Activated T-cell treated with anti-CD3 and anti-CD28 coated beads, Interleukin-2, amount 50 U/mL, for 72 hours (primary cell): Measurements from ENCODE around the gene ZYG11B. TPM values are rescaled to one million over a fixed set of nuclear protein-coding genes. Genes with fewer than 3 reads are reported as not detected.
A peak's percentile ranks its signal among the peaks of the same experiment; 100 is the strongest.
"Not testable (repeated sequence)": the region's sequence is repeated elsewhere in the genome, so short reads cannot be mapped to it uniquely, and the experiment has no call there.

Experiments used
- ATAC-seq, 2 donors: fragments of 150-1000 bp; cut with Tn5 transposase; replicated peaks in 1 of 2; 2 replicates each; pipeline ENCODE4 v1.10.0; 2021; ENCODE audit warnings: moderate library complexity in 2 of 2, mild to moderate bottlenecking in 1 of 2
- DNase-seq, 2 donors: peaks; one replicate each; pipeline ENCODE4 v3.0.0; 2021 to 2022; ENCODE audit warnings: mixed read lengths in 1 of 2
- H3K27ac Mint-ChIP-seq: one replicate; pipeline ENCODE4 v1.8.0; 2022; ENCODE audit warnings: mild to moderate bottlenecking, moderate library complexity, mixed read lengths
- H3K27me3 Mint-ChIP-seq: one replicate; pipeline ENCODE4 v1.8.0; 2022; ENCODE audit warnings: low read depth, mixed read lengths
- H3K36me3 Mint-ChIP-seq, 2 donors: one replicate each; pipeline ENCODE4 v1.8.0; 2022; ENCODE audit warnings: mixed read lengths in 2 of 2, mild to moderate bottlenecking in 1 of 2; ENCODE audit not compliant: insufficient read depth in 2 of 2
- H3K4me1 Mint-ChIP-seq: one replicate; pipeline ENCODE4 v1.8.0; 2022; ENCODE audit warnings: low read depth, mixed read lengths
- H3K4me3 Mint-ChIP-seq, 2 donors: one replicate each; pipeline ENCODE4 v1.8.0; 2022; ENCODE audit warnings: mild to moderate bottlenecking in 2 of 2, mixed read lengths in 2 of 2, moderate library complexity in 2 of 2
- H3K9me3 Mint-ChIP-seq, 2 donors: one replicate each; pipeline ENCODE4 v1.8.0; 2022; ENCODE audit warnings: mixed read lengths in 2 of 2
- total RNA-seq, 2 donors: library from RNA; stranded (reverse); gene quantifications; one replicate each; pipeline ENCODE4 v1.2.3, GENCODE V29; 2022

Gene ZYG11B
- total RNA-seq, 2 donors from 2014 or later: 13.4 to 13.9 TPM

- Mint-ChIP-seq H3K4me3 (no peak overlapping the region), H3K27me3 (no peaks in the 10 kb centered on the region), H3K4me1 (no peaks in the 10 kb centered on the region), H3K36me3 (peaks cover 0 to 3% of the 10 kb centered on the region in 2 donors), H3K27ac (no peak overlapping the region), H3K9me3 (no peaks in the 10 kb centered on the region)
- DNase-seq (no peak), ATAC-seq (no peak)
These were observed 69.2 kb downstream of the ZYG11B start for GRCh38 chr1:52795464-52795863.

DNA sequence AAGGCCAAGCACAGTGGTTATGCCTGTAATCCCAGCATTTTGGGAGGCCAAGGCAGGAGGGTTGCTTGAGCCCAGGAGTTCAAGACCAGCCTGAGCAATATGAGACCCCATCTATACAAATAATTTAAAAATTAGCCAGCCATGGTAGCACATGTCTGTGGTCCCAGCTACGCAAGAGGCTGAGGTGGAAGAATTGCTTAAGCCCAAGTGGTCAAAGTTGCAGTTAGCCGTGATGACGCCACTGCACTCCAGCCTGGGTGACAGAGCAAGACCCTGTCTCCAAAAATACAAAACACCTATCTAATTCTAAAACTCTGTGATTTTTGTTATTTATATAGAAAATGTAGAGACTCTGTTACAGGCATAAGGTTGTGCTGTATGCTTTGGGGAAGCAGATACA, 72.1 kb downstream of the ZYG11B start:
- Mint-ChIP-seq H3K4me1 (no peaks in the 10 kb centered on the region), H3K4me3 (no peak overlapping the region), H3K27me3 (no peaks in the 10 kb centered on the region), H3K9me3 (no peaks in the 10 kb centered on the region), H3K27ac (no peak overlapping the region), H3K36me3 (peaks cover 0 to 6% of the 10 kb centered on the region in 2 donors)
- ATAC-seq (no peak), DNase-seq (no peak)

GRCh38 chr1:52801011-52801410, 74.8 kb downstream of the ZYG11B start:
- no peaks in the 10 kb centered on the region for H3K27me3 Mint-ChIP-seq
- H3K27ac Mint-ChIP-seq: no peak overlapping the region
- peaks cover 0 to 4% of the 10 kb centered on the region in 2 donors for H3K36me3 Mint-ChIP-seq
- H3K4me3 Mint-ChIP-seq: no peak overlapping the region
- H3K9me3 Mint-ChIP-seq: no peaks in the 10 kb centered on the region
- H3K4me1 Mint-ChIP-seq: no peaks in the 10 kb centered on the region
- no peak for DNase-seq
- ATAC-seq: no peak

GRCh38 chr1:52804083-52804482, 77.8 kb downstream of the ZYG11B start:
- not testable (repeated sequence) for H3K4me1 Mint-ChIP-seq, H3K36me3 Mint-ChIP-seq, H3K9me3 Mint-ChIP-seq, H3K4me3 Mint-ChIP-seq, H3K27me3 Mint-ChIP-seq, H3K27ac Mint-ChIP-seq, ATAC-seq, DNase-seq

- Mint-ChIP-seq H3K4me1 (no peaks in the 10 kb centered on the region), H3K9me3 (no peaks in the 10 kb centered on the region), H3K27ac (no peak overlapping the region), H3K4me3 (no peak overlapping the region), H3K27me3 (no peaks in the 10 kb centered on the region), H3K36me3 (peaks cover 2 to 4% of the 10 kb centered on the region in 2 donors)
- ATAC-seq (no peak), DNase-seq (no peak)
These were observed 88.2 kb downstream of the ZYG11B start for GRCh38 chr1:52814465-52814864.

- not testable (repeated sequence) for H3K4me3 Mint-ChIP-seq, H3K36me3 Mint-ChIP-seq, H3K9me3 Mint-ChIP-seq, H3K4me1 Mint-ChIP-seq, ATAC-seq, H3K27ac Mint-ChIP-seq, DNase-seq, H3K27me3 Mint-ChIP-seq
These were observed 94.6 kb downstream of the ZYG11B start for GRCh38 chr1:52820830-52821229.

DNA sequence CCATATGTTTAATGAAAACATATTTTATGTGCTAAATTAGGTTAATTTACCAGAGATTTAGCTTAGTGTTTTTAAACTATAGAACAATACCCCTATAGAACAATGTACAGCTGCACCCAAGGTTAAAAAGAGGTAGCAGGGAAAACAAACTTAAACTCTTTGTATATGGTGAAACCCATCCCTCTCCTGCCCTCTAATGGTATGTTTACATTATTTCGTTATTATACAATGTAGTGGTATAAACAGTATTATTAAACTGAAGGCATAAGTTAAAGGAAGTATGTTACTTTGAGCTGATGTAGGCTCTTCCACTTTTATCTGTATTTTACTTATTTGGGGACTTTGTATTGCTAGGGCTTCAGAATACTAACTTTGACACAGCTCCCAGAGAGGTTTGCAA, 99.6 kb downstream of the ZYG11B start:
- no peak for ATAC-seq
- Mint-ChIP-seq H3K36me3 (no peaks in the 10 kb centered on the region), H3K9me3 (no peaks in the 10 kb centered on the region), H3K27ac (no peak overlapping the region), H3K4me3 (no peak overlapping the region), H3K4me1 (no peaks in the 10 kb centered on the region), H3K27me3 (no peaks in the 10 kb centered on the region)
- no peak for DNase-seq

DNA sequence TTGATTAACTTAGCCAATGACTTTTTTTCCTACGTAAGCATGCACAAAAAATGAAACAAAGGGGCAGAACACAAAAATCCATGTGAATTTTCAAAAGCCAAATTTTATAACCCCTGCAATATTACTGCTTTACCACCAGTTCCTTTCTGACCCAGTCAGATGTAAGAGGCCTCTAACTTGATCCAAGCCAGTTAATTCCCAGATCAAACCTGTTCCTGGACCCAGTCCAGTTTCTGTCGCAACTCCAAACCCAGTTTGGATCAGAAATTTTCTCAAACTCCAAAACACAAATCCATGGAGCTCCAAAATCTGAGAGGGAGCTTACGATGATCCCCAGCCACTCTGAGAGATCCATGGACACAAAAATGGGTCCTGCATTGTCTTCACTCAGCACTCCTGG, 108.5 kb downstream of the ZYG11B start:
- Mint-ChIP-seq H3K36me3 (no peaks in the 10 kb centered on the region), H3K4me3 (no peak overlapping the region), H3K27ac (no peak overlapping the region), H3K27me3 (peaks cover 11% of the 10 kb centered on the region), H3K9me3 (no peaks in the 10 kb centered on the region), H3K4me1 (no peaks in the 10 kb centered on the region)
- ATAC-seq: no peak
- no peak for DNase-seq

DNA sequence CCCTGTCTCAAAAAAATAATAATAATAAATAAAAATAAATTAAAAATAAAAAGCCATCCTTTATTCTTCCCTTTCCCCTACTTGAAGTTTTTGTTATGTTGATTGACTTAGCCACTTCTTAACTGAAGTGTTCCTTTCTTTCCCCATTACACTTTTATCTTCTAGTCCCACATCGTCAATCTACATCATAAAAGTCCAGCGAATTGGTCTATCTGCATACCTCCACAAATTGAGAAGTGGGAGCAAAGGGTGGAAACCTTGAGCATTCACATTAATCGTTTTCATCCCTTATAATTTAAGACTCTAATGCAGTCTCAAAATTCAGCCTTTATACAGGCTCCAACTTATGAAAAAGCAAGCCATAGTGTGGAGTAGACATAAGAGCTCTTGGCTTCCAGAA, 109.8 kb downstream of the ZYG11B start:
- Mint-ChIP-seq H3K9me3 (no peaks in the 10 kb centered on the region), H3K36me3 (no peaks in the 10 kb centered on the region), H3K27ac (no peak overlapping the region), H3K27me3 (peaks cover 13% of the 10 kb centered on the region), H3K4me1 (no peaks in the 10 kb centered on the region), H3K4me3 (no peak overlapping the region)
- no peak for DNase-seq
- ATAC-seq: no peak

DNA sequence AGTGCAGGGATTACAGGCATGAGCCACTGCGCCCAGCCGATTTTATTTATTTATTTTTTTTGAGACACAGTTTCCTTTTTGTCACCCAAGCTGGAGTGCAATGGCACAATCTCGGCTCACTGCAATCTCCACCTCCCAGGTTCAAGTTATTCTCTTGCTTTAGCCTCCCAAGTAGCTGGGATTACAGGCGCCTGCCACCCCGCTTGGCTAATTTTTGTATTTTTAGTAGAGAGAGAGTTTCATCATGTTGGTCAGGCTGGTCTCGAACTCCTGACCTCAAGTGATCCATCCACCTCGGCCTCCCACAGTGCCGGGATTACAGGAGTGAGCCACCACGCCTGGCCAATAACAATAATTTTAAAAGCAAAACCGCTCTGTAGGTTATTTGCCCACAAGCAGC, 112.9 kb downstream of the ZYG11B start:
- DNase-seq, H3K27ac Mint-ChIP-seq, H3K36me3 Mint-ChIP-seq, H3K4me3 Mint-ChIP-seq, H3K4me1 Mint-ChIP-seq, ATAC-seq, H3K9me3 Mint-ChIP-seq: not testable (repeated sequence)
- peaks cover 26% of the 10 kb centered on the region for H3K27me3 Mint-ChIP-seq

GRCh38 chr1:52842643-52843310, 116.5 kb downstream of the ZYG11B start, which contains the start of gene ZYG11A:
TSS of gene ZYG11A (plus strand) at chr1:52842760. CDS start at chr1:52842884, 124 bp downstream.
- ATAC-seq (peak; percentile 98 to 99), DNase-seq (peak; percentile 88 to 91)
- Mint-ChIP-seq H3K9me3 (no peaks in the 10 kb centered on the region), H3K4me1 (peaks cover 7% of the 10 kb centered on the region), H3K27ac (no peak within 1 kb of the TSS), H3K4me3 (peak within 1 kb of the TSS; percentile 79 to 86), H3K27me3 (peaks cover 24% of the 10 kb centered on the region), H3K36me3 (peaks cover 0 to 3% of the 10 kb centered on the region in 2 donors)

DNA sequence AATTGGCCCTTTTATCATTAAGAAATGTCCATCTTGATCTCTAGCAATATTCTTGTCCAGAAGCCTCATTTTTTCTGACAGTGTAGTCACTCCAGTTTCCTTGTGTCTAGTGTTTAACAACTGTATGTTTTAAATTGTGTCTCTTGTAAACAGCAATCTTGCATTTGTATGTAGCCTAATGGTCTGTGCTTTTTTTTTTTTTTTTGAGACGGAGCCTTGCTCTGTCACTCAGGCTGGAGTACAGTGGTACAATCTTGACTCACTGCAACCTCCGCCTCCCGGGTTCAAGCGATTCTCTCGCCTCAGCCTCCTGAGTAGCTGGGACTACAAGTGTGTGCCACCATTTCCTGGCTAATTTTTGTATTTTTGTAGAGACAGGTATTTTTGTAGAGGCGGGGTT, 118.9 kb downstream of the ZYG11B start:
- not testable (repeated sequence) for H3K9me3 Mint-ChIP-seq, DNase-seq, ATAC-seq, H3K36me3 Mint-ChIP-seq, H3K27ac Mint-ChIP-seq, H3K4me3 Mint-ChIP-seq
- H3K4me1 Mint-ChIP-seq: peaks cover 12% of the 10 kb centered on the region
- peaks cover 24% of the 10 kb centered on the region for H3K27me3 Mint-ChIP-seq

- no peak for ATAC-seq
- Mint-ChIP-seq H3K9me3 (no peaks in the 10 kb centered on the region), H3K4me3 (no peak overlapping the region), H3K4me1 (peaks cover 12% of the 10 kb centered on the region), H3K27ac (no peak overlapping the region), H3K36me3 (peaks cover 0 to 3% of the 10 kb centered on the region in 2 donors), H3K27me3 (peaks cover 16% of the 10 kb centered on the region)
- DNase-seq: no peak
These were observed 122.2 kb downstream of the ZYG11B start for GRCh38 chr1:52848423-52848822.

- no peaks in the 10 kb centered on the region for H3K9me3 Mint-ChIP-seq
- no peak for ATAC-seq
- H3K27ac Mint-ChIP-seq: no peak overlapping the region
- no peak for DNase-seq
- H3K4me3 Mint-ChIP-seq: no peak overlapping the region
- peaks cover 5% of the 10 kb centered on the region for H3K4me1 Mint-ChIP-seq
- no peaks in the 10 kb centered on the region for H3K27me3 Mint-ChIP-seq
- no peaks in the 10 kb centered on the region for H3K36me3 Mint-ChIP-seq
These were observed 124.7 kb downstream of the ZYG11B start for GRCh38 chr1:52850951-52851350.
